ENCODE data around the gene ARHGAP9.
"Not testable (repeated sequence)": the region's sequence is repeated elsewhere in the genome, so short reads cannot be mapped to it uniquely, and the experiment has no call there.

ARHGAP9 gene

DNA sequence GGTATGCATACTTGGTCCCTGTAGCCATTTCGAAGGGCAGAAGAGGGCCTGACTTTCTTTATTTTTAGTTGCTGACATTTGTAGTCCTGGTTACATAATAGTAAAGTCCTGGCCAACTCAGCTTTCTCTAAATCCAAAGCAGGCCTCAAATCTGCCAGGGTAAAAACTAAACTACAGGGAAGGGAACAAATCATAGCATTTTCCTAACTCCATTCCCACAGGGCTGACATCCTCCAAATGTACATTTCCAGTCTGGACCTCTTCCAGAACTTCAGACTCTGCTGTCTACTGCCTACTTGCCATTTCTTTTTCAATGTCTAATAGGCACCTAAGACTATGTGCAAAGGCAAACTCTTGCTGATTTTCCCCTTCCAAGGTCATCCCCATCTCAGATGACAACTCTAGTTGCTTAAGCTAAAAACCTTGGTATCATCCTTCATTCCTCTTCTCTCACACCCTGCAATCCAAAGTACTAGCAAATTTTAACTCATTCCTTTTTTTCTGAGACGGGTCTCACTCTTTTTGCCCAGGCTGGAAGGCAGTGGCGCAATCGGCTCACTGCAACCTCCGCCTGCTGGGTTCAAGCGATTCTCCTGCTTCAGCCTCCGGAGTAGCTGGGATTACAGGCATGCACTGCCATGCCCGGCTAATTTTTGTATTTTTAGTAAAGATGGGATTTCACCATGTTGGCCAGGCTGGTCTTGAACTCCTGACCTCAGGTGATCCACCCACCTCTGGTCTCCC lies 38.7 kb upstream of the ARHGAP9 start:
- TF ChIP-seq, protein P1, sequence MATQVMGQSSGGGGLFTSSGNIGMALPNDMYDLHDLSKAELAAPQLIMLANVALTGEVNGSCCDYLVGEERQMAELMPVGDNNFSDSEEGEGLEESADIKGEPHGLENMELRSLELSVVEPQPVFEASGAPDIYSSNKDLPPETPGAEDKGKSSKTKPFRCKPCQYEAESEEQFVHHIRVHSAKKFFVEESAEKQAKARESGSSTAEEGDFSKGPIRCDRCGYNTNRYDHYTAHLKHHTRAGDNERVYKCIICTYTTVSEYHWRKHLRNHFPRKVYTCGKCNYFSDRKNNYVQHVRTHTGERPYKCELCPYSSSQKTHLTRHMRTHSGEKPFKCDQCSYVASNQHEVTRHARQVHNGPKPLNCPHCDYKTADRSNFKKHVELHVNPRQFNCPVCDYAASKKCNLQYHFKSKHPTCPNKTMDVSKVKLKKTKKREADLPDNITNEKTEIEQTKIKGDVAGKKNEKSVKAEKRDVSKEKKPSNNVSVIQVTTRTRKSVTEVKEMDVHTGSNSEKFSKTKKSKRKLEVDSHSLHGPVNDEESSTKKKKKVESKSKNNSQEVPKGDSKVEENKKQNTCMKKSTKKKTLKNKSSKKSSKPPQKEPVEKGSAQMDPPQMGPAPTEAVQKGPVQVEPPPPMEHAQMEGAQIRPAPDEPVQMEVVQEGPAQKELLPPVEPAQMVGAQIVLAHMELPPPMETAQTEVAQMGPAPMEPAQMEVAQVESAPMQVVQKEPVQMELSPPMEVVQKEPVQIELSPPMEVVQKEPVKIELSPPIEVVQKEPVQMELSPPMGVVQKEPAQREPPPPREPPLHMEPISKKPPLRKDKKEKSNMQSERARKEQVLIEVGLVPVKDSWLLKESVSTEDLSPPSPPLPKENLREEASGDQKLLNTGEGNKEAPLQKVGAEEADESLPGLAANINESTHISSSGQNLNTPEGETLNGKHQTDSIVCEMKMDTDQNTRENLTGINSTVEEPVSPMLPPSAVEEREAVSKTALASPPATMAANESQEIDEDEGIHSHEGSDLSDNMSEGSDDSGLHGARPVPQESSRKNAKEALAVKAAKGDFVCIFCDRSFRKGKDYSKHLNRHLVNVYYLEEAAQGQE (IDR thresholded peaks at IDR 0.05; ENCODE audit: insufficient replicate concordance, low read depth) = no peak
- TF ChIP-seq SPI1 (IDR thresholded peaks at IDR 0.05; ENCODE audit: borderline replicate concordance, low read depth) = no peak
- TF ChIP-seq POLR2AphosphoS5 (IDR thresholded peaks at IDR 0.05; ENCODE audit: low read depth) = no peak; the same call in none of the 2 replicates
- TF ChIP-seq, protein P2, sequence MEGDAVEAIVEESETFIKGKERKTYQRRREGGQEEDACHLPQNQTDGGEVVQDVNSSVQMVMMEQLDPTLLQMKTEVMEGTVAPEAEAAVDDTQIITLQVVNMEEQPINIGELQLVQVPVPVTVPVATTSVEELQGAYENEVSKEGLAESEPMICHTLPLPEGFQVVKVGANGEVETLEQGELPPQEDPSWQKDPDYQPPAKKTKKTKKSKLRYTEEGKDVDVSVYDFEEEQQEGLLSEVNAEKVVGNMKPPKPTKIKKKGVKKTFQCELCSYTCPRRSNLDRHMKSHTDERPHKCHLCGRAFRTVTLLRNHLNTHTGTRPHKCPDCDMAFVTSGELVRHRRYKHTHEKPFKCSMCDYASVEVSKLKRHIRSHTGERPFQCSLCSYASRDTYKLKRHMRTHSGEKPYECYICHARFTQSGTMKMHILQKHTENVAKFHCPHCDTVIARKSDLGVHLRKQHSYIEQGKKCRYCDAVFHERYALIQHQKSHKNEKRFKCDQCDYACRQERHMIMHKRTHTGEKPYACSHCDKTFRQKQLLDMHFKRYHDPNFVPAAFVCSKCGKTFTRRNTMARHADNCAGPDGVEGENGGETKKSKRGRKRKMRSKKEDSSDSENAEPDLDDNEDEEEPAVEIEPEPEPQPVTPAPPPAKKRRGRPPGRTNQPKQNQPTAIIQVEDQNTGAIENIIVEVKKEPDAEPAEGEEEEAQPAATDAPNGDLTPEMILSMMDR (IDR thresholded peaks at IDR 0.05; ENCODE audit: insufficient read depth, low read length) = no peak
- H3K27ac ChIP-seq (replicated peaks) = peak overlapping the region; percentile 18; the same call in 1 of the 2 replicates

DNA sequence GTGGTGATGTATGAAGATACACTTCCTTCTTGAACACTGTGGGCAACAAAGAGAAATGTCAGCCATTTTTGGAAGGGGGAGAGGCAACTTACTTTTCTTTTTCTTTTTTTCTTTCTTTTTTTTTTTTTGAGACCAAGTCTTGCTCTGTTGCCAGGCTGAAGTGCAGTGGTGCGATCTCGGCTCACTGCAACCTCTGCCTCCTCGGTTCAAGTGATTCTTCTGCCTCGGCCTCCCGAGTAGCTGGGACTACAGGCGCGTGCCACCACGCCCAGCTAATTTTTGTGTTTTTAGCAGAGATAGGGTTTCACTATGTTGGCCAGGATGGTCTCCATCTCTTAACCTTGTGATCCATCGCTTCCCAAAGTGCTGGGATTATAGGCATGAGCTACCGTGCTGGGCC lies 38.1 kb upstream of the ARHGAP9 start:
- not testable (repeated sequence) for H3K27ac ChIP-seq (replicated peaks); DNase-seq (ENCODE audit: low read depth in 1 of 2, low spot score in 1 of 2); H3K27me3 ChIP-seq (ENCODE audit: insufficient read depth, poor library complexity, severe bottlenecking); H3K4me3 ChIP-seq (replicated peaks; ENCODE audit: insufficient read depth, low read length)

More for the DNA sequence above, 38.7 kb upstream of the ARHGAP9 start:
- H3K27me3 ChIP-seq (ENCODE audit: insufficient read depth, poor library complexity, severe bottlenecking) = no peaks in the 10 kb centered on the region
- DNase-seq (ENCODE audit: low read depth in 1 of 2, low spot score in 1 of 2) = no peak
- peak overlapping the region; percentile 90 for H3K4me3 ChIP-seq (replicated peaks; ENCODE audit: insufficient read depth, low read length)

DNA sequence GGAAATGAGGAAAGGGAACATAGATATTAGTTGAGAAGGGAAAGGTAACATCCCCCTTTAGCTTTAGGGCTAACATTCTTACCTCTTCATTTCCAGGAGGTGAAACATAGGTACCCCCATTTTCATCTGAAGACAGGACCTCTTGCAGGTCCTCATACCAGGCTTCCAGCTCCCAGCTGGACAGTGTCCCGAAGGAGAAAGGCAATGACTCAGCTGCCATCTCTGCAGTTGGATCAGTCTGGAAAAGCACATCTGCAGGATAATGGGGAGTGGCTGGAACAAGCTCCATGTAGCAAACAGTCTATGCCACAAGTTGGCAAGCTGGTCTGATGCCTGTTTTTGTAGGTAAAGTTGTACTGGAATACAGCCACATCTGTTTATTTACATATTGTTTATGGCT lies 37.5 kb upstream of the ARHGAP9 start:
- H3K27ac ChIP-seq (replicated peaks) = no peak overlapping the region
- no peak for TF ChIP-seq GABPA (IDR thresholded peaks at IDR 0.05; ENCODE audit: low read depth)
- no peak for TF ChIP-seq POLR2AphosphoS5 (IDR thresholded peaks at IDR 0.05; ENCODE audit: low read depth)
- TF ChIP-seq, protein P1 (IDR thresholded peaks at IDR 0.05; ENCODE audit: insufficient replicate concordance, low read depth) = no peak
- TF ChIP-seq, protein P2 (IDR thresholded peaks at IDR 0.05; ENCODE audit: insufficient read depth, low read length) = no peak
- TF ChIP-seq SPI1 (IDR thresholded peaks at IDR 0.05; ENCODE audit: borderline replicate concordance, low read depth) = no peak
- no peak for DNase-seq (ENCODE audit: low read depth in 1 of 2, low spot score in 1 of 2)

DNA sequence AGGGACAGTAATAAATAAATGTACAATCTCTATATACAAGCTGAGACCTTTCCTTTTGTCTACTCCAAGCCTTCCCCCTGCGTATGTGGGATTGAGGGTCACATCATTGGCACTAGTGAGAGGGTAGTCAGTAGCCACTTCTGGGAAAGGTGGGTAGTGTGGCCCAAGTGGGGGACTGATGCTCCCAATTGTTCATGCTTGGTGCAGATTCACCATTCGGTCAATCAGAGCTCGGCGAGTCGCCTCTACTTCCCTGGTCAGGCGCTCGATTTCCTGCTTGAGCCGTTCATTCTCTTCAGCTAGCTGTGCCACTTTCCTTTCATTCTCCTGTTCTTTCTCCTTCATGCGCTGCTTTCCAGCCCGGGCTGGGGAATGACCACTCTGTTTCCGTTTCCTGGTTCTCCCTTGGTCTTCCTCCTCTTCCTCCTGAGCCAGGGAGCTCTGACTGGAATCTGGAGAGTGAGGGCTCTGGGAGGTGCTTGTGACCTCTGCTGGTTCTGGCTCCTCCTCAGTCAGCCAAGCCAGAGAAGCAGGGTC lies 37.0 kb upstream of the ARHGAP9 start:
- no peak overlapping the region for H3K4me3 ChIP-seq (replicated peaks; ENCODE audit: insufficient read depth, low read length)
- TF ChIP-seq GABPA (IDR thresholded peaks at IDR 0.05; ENCODE audit: low read depth) (no peak), SPI1 (IDR thresholded peaks at IDR 0.05; ENCODE audit: borderline replicate concordance, low read depth) (no peak), POLR2AphosphoS5 (IDR thresholded peaks at IDR 0.05; ENCODE audit: low read depth) (no peak; the same call in 1 of the 2 replicates)
- TF ChIP-seq, protein P1 (IDR thresholded peaks at IDR 0.05; ENCODE audit: insufficient replicate concordance, low read depth) = no peak
- TF ChIP-seq, protein P2 (IDR thresholded peaks at IDR 0.05; ENCODE audit: insufficient read depth, low read length) = no peak
- DNase-seq (ENCODE audit: low read depth in 1 of 2, low spot score in 1 of 2) = no peak
- H3K27ac ChIP-seq (replicated peaks) = no peak overlapping the region
- no peaks in the 10 kb centered on the region for H3K27me3 ChIP-seq (ENCODE audit: insufficient read depth, poor library complexity, severe bottlenecking)

More for the DNA sequence above, 37.5 kb upstream of the ARHGAP9 start:
- H3K4me3 ChIP-seq (replicated peaks; ENCODE audit: insufficient read depth, low read length) = no peak overlapping the region
- no peaks in the 10 kb centered on the region for H3K27me3 ChIP-seq (ENCODE audit: insufficient read depth, poor library complexity, severe bottlenecking)
